Psoas muscle (tissue), 8 donors: ENCODE results near the gene TASOR. TPM values are rescaled to one million over a fixed set of nuclear protein-coding genes. Genes with fewer than 3 reads are reported as not detected.
"Not testable (repeated sequence)": the region's sequence is repeated elsewhere in the genome, so short reads cannot be mapped to it uniquely, and the experiment has no call there.

Experiments
- ATAC-seq, 4 donors: fragments of 200-7000 bp; cut with Tn5 transposase; one replicate each; pipeline ENCODE4 v1.9.1; 2020; ENCODE audit warnings: moderate library complexity in 3 of 4, mild to moderate bottlenecking in 2 of 4
- DNase-seq, 2 donors: peaks; one replicate each; pipeline ENCODE4 v3.0.0-alpha.2; 2020
- H3K27ac ChIP-seq: fragments of 200-600 bp; one replicate; pipeline ENCODE4 v1.8.0; 2022
- H3K27me3 ChIP-seq, 3 donors: fragments of 200-600 bp in 1 of 3; one replicate each; pipeline versions ENCODE4 v1.6.1 to v1.8.0; 2013 to 2022; ENCODE audit warnings: low read length in 2 of 3, mild to moderate bottlenecking in 2 of 3, moderate library complexity in 1 of 3; ENCODE audit not compliant: insufficient read depth in 3 of 3
- H3K36me3 ChIP-seq, 2 donors: fragments of 200-600 bp in 1 of 2; one replicate each; pipeline versions ENCODE4 v1.6.1 to v1.8.0; 2013 to 2022; ENCODE audit warnings: low read depth in 1 of 2, mild to moderate bottlenecking in 1 of 2, moderate library complexity in 1 of 2; ENCODE audit not compliant: insufficient read depth in 1 of 2
- H3K4me1 ChIP-seq: fragments of 200-600 bp; one replicate; pipeline ENCODE4 v1.8.0; 2022
- H3K4me3 ChIP-seq: fragments of 200-600 bp; one replicate; pipeline ENCODE4 v1.8.0; 2022; ENCODE audit warnings: mild to moderate bottlenecking
- H3K9me3 ChIP-seq: fragments of 200-600 bp; one replicate; pipeline ENCODE4 v1.8.0; 2022
- CTCF ChIP-seq: fragments of 200-600 bp; IDR thresholded peaks from one replicate; pipeline ENCODE4 v1.8.0; 2022; ENCODE audit warnings: antibody characterized with exemption
- WGBS, 3 donors: extraction: QIAGEN DNeasy Blood & Tissue Kit; methylation state at CpG; one replicate each; pipeline versions ENCODE4 v1.1.6 to v1.1.7; 2013; 5-methylcytosine and 5-hydroxymethylcytosine counted together
- intact Hi-C, 2 donors: fragments of 100-400 bp; cut with DNase I; formaldehyde crosslinking; loops; one replicate each; pipeline versions ENCODE4 v1.11.0 to v1.14.2; 2022
- polyA plus RNA-seq, 3 donors: library from polyadenylated mRNA; stranded (reverse); fragments of 200-250 nt; gene quantifications; one replicate each; pipeline ENCODE4 v1.2.3, GENCODE V29; 2013
- total RNA-seq, 4 donors: library from RNA; stranded (reverse); fragmentation: NEBNext Ultra II Directional in 2 of 4; extraction: Animal tissue kit (Norgen Biotek cat#: 25700) in 2 of 4; gene quantifications; one replicate each; pipeline versions ENCODE4 v1.2.1 to v1.2.4, GENCODE V29; 2021 to 2023
- donor health status: healthy with polysubstance abuse.
- donor health status: DM: no; HTN: no; CAD: no; lungs with moderate emphysema.
- donor health status: Bipolar disorder and iron deficiency.
- donor health status: healthy.
- donor health status: DM: yes; HTN: yes; CAD: no.
- donor health status: DM: no; HTN: no; CAD: no.
- donor health status: DM: no; HTN: no; CAD: no.
- donor health status: DM: yes; HTN: yes; CAD: no.

The TASOR gene
- total and polyA plus RNA-seq, 7 donors = 6.3 to 22.4 (median 16.9) TPM

GRCh38 chr3:56720849-56721248 is 37.8 kb upstream of the TASOR start:
- Histone ChIP-seq H3K36me3 (peaks cover 0 to 5% of the 10 kb centered on the region in 2 donors), H3K27me3 (no peaks in the 10 kb centered on the region), H3K4me1 (no peaks in the 10 kb centered on the region), H3K27ac (no peak overlapping the region), H3K9me3 (no peaks in the 10 kb centered on the region), H3K4me3 (no peak overlapping the region)
- intact Hi-C loops = no loop called here
- DNase-seq (no peak), ATAC-seq (no peak)
- TF ChIP-seq CTCF = no peak

- DNase-seq, intact Hi-C loops: not testable (repeated sequence)
Observed at GRCh38 chr3:56718809-56719208, 35.7 kb upstream of the TASOR start.

GRCh38 chr3:56711344-56711743 is 28.3 kb upstream of the TASOR start:
- no peaks in the 10 kb centered on the region for H3K27me3 ChIP-seq
- DNase-seq (no peak), ATAC-seq (no peak)
- H3K27ac ChIP-seq = no peak overlapping the region
- no peak for TF ChIP-seq CTCF
- H3K4me3 ChIP-seq = no peak overlapping the region
- intact Hi-C loops = no loop called here
- 87 to 90% (median 88%) methylated on average over 2 of the region's 2 CpGs for WGBS, 3 donors
- no peaks in the 10 kb centered on the region for H3K36me3 ChIP-seq
- H3K9me3 ChIP-seq = peaks cover 9% of the 10 kb centered on the region
- no peaks in the 10 kb centered on the region for H3K4me1 ChIP-seq

More at GRCh38 chr3:56718809-56719208, 35.7 kb upstream of the TASOR start:
- not testable (repeated sequence) for ATAC-seq, H3K27me3 ChIP-seq, H3K9me3 ChIP-seq, H3K27ac ChIP-seq, H3K36me3 ChIP-seq, H3K4me3 ChIP-seq, H3K4me1 ChIP-seq
- 95 to 98% (median 97%) methylated on average over 19 to 21 of the region's 21 CpGs for WGBS, 3 donors

- H3K9me3 ChIP-seq, DNase-seq, H3K4me3 ChIP-seq, H3K4me1 ChIP-seq, H3K36me3 ChIP-seq, intact Hi-C loops, H3K27me3 ChIP-seq, H3K27ac ChIP-seq, ATAC-seq: not testable (repeated sequence)
- WGBS, 3 donors = 92 to 95% (median 93%) methylated on average over 6 of the region's 6 CpGs
Observed at GRCh38 chr3:56707412-56707811, 24.3 kb upstream of the TASOR start.

- no peak overlapping the region for H3K27ac ChIP-seq
- ATAC-seq (no peak), DNase-seq (no peak)
- no peaks in the 10 kb centered on the region for H3K27me3 ChIP-seq
- intact Hi-C loops = no loop called here
- no peak overlapping the region for H3K4me3 ChIP-seq
- TF ChIP-seq CTCF = no peak
- H3K36me3 ChIP-seq = no peaks in the 10 kb centered on the region
- no peaks in the 10 kb centered on the region for H3K9me3 ChIP-seq
- no peaks in the 10 kb centered on the region for H3K4me1 ChIP-seq
Observed at GRCh38 chr3:56706629-56707028, 23.6 kb upstream of the TASOR start.

GRCh38 chr3:56704706-56705105 is 21.6 kb upstream of the TASOR start:
- peaks cover 0 to 3% (median 0%) of the 10 kb centered on the region in 3 donors for H3K27me3 ChIP-seq
- intact Hi-C loops = loop anchor here in 1 of 2 donors (1.0 kb wide), 1 partner anchor 101 kb away; no protein-coding TSS in a partner anchor
- DNase-seq (no peak), ATAC-seq (no peak)
- H3K4me3 ChIP-seq = no peak overlapping the region
- no peak for TF ChIP-seq CTCF
- H3K4me1 ChIP-seq = no peaks in the 10 kb centered on the region
- no peaks in the 10 kb centered on the region for H3K36me3 ChIP-seq
- 94 to 97% (median 94%) methylated on average over 3 of the region's 3 CpGs for WGBS, 3 donors
- no peak overlapping the region for H3K27ac ChIP-seq
- H3K9me3 ChIP-seq = no peaks in the 10 kb centered on the region
